HG02970 (cell line): ENCODE data around the gene IL21R.

Experiments used
- ATAC-seq: cut with Tn5 transposase; IDR thresholded peaks from one replicate; pipeline ENCODE4 v1.9.1; 2021; ENCODE audit warnings: mild to moderate bottlenecking, moderate library complexity, moderate number of reproducible peaks; ENCODE audit not compliant: unreplicated experiment, low FRiP score

Gene IL21R

DNA sequence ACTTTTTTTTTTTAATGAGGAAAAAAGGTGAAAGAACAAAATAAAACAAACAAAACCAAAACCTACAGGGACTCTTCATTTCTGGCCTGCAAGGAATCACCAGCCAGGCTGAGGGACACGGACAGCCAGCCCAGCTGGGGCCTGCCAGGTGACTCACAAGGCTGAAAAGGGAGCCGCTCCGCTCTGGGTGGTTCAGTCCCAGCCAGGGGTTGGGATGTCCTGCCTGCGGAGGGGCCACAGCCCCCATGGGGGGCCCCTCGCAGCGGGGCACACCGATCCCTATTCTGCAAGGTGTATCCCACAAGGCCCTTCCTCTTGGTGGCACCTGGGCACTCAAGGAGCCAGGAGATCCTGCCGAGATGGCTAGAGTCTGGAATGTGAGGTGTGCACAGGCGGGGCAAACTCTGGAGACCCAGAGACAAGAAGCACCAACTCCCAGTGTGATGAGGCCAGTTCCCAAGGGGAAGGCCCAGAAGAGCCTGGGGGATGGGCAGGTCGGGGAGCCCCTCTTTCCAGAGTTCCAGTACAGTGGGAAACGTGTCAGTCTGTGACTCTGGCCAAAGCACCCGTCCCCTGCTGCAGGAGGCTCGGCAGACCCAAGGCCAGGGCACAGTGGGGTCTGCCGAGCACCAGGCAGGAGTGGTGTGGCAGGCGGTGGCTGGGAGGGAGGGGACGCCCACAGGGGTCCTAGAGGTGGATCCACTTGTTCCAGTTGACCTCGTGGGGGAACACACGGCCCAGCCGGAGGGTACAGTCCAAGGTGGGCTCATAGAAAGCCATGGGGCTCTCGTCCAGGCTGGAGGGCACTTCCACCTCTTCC, 58.9 kb downstream of the IL21R start:
- ATAC-seq: no peak

DNA sequence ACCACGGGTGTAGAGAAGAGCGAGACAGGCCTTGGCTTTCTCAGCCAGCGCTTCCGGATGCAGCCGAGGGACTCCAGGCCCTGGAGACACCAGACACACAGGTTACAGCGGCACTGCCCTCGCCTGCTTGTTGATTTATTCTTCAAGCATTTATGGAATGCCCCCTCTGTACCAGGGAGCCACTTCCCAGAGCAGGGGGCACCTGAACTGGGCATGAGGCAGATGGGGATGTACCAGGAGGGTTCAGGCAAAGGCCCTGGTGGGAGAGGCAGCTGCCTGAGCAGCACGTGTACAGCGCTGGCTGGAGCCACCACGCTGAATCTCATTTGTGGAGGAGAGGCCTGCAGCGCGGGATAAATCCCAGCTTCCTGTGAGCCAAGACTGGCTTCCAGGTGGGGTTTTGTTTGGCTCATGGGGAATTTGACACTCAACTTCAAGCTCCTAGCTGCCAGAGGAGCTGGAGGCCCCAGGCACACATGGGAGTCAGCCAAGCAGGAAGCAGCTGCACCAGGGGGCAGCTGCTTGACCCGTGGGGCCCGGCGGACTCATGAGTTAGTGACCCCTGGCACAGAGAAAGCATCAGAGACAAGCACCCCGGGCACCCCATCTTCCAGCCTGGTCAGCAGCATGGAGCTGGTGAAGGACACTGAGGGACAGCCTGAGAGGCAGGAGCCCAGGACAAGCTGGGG, 59.7 kb downstream of the IL21R start:
- no peak for ATAC-seq

DNA sequence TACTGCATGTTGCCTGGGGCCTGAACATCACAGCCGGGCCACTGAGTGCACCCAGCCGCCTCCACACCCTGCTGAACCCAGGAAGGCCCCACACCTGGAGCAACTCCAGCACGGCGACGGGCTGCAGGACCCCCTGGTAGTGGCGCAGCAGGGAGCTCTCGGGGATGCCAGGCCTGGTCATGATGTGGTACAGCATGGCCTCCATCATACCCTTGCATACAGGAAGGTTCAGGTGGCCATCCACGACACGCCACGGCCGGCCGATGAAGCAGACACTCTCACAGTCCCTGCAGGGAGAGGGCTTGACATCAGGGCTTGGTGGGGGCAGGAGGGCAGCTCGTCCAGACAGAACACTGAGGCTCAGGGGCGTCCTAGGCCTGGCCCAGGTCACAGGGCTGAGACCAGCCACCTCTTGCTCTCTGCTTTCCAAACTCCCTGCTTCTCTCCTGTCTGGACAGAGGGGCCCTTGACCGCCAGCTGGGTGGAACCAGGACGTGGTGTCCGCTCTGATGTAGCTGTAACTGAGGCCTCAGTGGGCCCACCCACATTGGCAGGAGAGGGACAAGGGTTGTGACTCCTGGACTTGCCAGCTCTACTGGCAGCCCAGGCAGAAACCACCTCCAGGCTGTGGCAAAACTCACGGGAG, 60.3 kb downstream of the IL21R start:
- ATAC-seq: no peak

DNA sequence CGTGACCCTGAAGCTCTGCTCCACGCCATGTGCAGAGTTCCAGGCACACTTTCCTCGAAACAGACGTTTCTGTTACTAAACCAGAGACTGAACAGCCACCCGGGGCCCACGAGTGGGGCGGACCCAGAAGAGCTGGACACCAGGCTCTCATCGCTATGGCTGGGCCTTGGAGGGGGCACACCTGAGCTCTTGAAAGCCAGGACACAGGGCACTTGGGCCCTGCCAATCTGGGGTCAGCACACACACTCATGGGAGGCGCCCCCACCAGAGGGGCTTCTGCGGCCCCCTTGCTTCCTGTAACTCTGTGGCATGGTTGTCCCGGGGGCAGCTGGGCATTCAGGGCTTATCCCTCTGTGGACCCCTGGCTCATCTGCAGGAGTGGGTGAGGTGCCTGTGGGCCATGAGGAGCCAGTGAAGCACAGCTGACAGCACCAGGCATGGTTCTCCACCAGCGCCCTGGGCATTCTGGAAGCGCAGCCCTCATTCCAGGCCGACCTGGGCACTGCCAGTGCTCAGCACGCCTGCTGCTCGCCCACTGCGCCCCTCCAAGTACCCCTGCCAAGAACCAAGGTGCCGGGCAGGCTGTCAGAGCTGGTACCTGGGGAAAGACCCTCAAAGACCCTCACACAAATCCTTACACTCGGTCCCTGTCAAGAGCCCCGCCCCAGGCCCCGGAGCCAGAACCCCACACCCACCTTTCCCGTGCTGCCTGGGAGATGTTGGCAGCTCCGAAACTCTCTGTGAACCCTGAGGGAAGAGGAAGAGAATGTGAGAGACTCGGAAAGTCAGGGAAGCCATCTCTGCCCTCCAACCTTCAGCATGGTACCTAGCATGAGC, 61.1 kb downstream of the IL21R start:
- ATAC-seq: no peak

DNA sequence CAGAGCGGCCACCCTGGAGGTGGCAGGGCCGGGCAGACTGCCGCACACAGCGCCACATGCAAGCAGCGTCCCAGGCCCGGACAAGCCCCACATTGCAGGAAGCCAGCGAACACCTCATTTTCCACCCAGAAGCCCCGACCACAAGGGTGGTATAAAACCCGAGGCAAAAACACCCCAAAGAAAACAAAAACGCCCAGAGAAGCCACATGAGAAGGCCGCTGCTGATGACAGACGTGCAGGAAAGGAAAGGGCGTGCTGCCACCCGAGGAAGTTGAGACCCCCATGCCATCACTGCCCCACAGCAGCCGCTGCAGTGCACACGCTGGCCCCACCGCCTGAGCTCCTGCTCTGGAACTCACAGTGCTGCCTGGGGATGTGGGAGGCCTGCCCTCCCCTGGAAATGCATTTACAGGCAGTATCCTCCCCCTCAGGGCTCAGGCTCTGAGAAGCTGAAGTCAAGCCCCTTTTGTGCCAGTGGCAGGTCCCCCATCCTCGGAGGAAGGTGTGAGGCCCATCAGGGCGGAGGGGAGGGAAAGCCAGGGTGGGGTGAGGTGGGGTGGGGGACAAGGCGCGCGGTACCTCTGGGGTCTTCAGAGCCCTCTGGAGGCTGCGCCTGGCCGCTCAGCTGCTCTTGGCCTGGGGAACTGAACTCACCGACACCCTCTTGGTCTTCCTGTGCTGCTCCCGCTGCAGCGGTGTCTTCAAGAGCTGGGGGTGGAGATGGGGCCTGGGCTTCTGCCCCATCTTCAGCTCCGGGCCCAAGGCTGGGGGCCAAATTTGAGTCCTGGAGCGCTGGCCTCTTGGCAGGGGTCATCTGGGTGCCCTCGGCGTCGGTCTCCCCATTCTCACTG, 62.0 kb downstream of the IL21R start:
- no peak for ATAC-seq

DNA sequence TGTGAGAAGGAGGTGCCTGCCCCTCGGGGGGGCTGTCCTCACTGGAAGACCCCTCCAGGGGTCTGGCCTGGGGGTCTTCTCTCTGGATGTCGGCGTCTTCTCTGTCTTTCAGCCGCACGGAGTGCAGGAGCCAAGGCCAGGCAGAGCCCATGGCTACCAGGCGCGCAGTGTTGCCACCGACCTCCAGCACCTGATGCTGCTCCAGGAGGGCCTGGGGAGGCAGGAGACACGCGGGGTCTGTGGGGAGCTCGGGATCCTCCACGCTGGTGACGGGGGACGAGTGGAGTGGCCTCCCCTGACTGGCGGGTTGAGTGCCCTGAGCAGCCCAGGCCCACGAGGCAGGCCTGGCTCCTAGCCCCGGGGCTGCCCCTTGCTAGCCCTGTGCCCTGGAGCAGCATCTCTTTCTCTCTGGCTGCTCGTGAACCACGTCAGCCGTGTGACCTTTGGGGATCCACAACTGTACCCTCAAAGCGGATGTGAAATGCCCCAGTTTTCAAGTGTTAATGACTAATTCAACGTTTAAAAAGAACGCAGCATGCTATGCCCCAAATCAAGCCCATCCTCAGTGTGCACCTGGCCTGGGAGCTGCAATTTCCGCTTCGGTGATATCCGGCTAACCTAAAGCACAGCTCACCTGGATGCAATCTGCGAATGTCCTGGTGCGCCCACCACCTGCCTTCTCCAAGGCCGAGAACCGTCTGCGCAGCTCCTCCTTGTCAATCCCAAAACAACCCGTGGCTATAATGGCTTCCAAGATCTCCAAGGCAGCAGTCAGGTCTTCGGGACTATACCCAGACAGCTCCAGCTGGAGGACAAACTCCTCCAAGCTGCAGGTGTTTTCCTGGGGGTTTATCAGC, 62.9 kb downstream of the IL21R start:
- ATAC-seq: no peak

DNA sequence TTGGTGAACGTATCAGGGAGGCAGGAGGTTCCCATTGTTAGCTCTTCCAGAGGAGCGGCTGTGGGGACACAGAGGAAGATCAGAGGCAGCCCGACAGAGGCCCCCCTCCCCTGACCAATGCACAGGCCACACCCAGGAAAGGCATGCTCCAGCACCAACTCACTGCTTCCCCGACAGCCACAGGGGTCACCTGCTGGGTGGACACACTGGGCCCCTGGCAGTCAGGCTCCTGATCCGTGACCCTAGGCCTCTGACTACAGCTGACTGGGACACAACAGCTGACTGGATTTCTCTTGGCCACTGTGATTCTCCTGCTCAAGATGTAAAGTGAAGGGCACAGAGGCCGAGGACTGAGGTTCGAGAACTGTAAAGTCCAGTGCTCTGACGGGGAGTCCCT, 63.5 kb downstream of the IL21R start:
- no peak for ATAC-seq

DNA sequence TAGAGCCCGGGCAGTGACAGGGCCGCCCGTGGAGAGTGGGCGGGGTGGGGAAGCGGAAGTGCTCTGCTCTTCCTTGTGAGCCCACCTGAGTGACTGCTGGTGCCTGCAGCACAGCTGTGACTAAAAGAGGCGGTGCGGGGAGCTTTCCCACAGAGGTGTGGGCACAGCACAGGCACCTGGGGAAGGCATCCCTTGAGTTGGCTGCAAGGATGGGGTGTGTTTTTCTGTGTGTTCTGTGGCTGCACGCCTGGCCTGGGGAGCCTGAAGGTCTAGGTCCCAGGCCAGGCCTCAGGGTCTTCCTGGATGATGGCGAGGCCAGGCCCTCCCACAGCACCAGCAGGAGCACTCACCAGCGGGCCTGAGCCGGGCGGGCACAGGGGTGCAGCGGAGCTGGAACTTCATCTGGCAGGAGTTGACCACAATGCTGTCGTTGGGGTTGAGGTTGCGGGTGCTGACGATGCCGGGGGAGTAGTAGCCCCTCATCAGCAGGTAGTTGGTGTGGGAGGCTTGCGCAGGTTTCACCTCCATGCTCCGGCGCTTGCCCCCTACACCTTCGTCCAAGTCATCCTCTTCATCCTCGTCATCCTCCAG, 67.1 kb downstream of the IL21R start:
- ATAC-seq: no peak

DNA sequence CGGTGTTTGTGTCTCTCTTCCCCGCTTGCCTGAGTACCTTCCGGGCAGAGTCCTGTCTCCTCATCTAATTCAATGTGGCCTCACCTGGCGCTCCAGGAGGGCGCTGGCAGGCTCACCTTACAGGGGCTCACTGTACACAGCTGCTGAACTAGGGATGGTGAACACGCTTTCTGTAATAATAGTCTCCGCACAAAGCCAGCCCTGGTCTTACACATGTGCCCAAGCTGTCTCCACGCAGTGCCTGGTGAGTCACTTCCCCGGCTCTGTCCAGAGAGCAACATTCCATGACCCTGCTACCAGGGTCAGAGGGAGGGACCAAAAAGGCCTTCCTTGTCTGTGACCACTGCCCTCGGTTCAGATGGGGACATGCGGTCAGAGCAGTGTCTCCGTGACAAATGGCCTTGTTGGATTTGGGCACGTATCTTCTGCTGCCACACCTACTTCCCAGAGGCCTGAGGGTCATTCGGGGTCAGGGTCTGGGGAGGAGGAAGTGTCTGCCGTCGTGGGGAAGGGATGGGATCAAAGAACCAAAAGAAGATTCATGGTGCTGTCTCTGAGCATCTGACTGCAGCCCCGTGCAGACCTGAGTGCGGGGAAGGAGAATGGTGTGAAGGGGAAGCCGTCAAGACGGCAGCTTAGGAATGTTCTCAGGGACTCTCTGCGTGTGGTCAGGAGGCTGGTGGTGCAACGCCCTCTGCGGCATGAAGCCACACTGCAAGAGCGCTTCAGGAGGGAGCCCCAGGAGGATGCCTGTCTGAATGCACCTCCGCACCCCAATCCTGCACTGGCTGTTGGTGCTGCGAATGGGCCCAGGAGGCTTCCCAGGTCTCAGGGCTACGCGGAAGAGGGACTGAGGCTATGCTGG, 68.8 kb downstream of the IL21R start:
- no peak for ATAC-seq

DNA sequence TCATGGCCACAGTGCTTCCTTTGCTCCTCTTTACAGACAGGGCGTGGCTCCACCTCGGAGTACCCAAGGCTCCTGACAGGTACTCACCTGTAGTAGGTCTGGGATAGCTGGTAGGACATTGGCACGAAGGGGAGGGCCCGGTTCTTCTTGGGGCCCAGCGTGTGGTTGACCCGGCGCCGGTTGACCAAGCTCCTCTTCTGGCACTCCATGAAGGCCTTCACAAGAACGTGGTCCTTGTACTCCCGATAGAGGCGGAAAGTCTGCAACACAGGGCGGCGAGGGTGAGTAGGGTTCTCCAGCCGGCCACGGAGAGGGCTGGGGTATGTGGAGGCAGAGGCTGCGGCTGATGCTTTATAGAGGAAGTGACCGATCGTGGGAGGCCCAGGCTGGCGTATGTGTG, 69.7 kb downstream of the IL21R start:
- no peak for ATAC-seq

DNA sequence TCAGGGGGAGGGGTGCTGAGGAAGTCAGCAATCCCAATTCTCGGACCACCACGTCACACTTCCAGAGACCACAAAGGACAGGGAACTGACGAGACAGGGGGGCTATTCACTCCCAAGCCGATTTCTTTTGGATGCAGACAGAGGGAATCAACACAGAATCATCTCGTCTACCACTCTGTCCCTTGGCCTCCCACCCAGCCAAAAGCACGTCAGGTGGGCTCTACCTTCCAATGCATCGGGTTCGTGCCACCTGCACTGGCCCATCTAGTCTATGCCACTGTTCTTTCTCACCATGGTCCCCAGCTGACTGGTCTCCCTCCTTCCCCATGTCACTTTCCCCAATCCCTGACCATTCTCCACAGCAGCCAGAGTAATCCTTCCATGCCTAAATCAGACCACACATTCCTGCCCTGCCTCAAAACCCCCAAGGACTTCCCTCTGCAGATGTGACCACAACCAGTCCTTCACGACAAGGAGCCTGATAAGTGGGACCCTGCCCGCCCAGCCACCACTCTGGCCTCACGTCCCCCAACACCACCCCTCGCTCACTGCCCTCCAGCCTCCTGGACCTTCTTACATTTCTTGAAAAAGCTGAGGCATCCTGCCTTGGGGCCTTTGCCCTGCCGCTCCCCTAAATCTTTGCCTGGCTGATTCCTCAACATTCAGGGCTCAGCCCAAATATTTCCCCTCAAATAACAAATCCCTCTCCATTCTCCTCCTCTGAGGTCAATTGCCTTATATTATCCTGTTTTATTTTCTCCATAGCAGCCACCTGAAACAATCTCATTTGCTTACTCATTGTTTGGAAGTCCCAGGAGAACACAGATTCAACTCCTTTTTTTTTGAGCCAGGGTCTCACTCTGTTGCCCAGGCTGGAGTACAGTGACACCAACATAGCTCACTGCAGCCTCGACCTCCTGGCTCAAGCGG, 70.4 kb downstream of the IL21R start:
- no peak for ATAC-seq

DNA sequence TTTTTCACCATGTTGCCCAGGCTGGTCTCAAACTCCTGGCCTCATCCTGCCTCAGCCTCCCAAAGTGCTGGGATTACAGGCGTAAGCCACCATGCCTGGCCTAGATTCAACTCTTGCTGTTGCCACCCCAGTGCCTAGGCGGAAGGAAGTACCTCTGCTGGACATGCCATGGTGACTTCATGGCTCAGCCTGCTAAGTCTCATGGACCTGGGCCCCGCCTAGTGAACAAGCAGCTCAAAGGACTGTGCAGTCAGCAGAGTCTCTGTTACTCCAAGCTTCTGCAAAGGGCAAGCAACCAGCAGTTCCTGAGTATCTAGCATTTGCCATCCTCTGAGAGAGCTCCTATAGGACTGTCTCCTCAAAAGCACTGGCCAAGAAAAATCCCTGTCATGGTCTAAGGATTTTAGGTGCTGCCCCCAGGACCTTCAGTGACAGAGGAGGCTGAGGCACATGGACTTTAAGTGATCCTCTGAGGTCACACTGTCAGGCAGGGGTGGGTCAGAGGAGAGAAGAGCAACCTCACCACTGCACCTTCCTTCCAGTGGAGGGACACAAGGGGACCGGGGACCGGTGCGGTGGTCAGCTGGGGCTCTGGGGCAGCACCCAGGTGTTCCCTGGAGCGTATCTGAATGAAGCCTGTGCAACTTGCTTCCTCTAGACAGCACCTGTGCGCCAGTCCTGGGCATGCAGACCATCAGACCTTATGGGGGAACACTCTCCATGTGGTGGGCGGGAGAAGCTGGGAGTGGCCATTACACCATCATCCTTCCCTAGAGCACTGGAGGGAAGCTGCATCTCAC, 71.3 kb downstream of the IL21R start:
- ATAC-seq: no peak

DNA sequence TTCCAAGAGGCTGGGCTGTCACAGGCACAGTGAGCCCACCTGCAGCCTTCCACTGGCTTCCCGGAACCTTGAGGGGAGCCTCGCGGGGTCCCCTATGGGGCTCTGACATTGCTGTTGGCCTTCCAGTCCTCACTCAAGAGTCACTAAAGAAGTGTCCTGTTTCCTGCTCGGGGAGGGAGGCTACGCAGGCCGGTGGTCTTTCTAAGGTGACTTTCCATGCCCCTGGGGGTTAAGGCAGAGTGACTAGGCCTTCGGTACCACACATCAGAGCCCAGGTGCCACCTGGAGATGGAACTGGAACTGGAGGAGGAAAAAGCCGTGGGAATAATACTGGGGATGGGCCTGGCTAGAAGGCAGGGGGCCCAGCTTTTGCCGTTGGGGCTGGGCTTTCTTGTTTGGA, 72.1 kb downstream of the IL21R start:
- no peak for ATAC-seq

DNA sequence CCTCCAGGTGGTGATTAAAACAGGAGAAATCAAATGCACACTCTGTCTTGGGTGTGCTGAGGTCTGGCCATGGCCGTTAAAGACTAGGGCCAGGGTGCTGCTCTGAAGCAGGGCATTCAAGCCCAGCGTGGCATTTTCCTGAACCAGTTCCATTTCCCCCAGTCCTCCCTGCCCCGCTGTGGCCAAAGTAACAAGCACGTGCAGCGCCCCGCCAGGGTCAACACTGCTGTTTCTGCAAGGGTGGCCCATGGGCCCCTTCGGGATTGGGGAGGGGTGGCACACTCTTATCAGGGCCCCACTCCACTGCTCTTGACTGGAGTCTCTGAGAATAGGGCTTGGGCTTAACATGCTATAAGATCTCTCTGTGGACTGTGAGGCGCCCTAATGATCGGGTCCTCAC, 72.9 kb downstream of the IL21R start:
- no peak for ATAC-seq

DNA sequence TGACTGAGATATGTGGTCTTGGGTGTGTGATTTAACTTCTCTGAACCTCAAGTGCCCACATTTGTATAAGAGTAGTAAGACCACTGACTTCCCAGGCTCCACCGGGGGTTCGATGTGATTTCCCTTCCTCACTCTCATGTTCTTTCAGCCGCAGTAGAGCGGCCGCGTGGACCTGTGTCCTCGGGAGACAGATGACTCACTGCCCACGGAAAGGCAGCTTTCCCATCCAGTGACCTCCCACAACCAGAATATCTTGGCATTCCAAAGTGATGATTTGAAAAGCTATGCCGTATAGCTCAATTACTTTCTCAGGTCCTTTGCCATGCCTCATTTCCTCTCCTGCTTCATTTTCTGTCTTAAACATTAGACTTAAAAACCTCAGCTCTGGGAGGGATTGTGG, 73.6 kb downstream of the IL21R start:
- no peak for ATAC-seq

DNA sequence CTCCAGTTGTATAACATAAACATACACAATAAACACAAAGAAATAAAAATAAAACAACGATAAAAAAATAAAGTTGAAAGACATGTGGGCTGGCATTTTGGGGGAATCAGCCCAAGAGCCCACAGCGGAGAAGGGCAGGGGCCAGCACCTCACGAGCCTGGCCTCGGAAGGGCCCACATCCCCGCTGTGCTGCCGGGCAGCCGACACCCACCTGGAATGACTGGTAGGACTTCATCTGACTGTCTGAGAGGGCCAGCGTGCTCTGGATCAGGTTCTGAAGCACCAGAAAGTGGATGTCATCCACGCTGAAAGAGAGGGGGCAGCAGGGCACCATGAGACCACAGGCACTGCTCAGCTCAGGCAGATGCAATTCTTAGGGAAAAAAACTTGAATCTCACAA, 74.3 kb downstream of the IL21R start:
- ATAC-seq: no peak
